Stomach smooth muscle (tissue), 2 donors: ENCODE measurements around the gene PXYLP1.

Source experiments
- H3K27ac ChIP-seq: one replicate; pipeline ENCODE4 v1.7.0; 2013; ENCODE audit warnings: mild to moderate bottlenecking, low read length, inconsistent platforms
- H3K27me3 ChIP-seq, 2 donors: one replicate each; pipeline ENCODE4 v1.7.0; 2013; ENCODE audit warnings: low read length in 2 of 2; ENCODE audit not compliant: insufficient read depth in 2 of 2, control insufficient read depth in 1 of 2
- H3K36me3 ChIP-seq, 2 donors: one replicate each; pipeline ENCODE4 v1.7.0; 2013; ENCODE audit warnings: low read length in 2 of 2; ENCODE audit not compliant: control insufficient read depth in 2 of 2, insufficient read depth in 2 of 2
- H3K4me1 ChIP-seq: one replicate; pipeline ENCODE4 v1.7.0; 2013; ENCODE audit warnings: low read length; ENCODE audit not compliant: control insufficient read depth, insufficient read depth
- H3K4me3 ChIP-seq, 2 donors: one replicate each; pipeline ENCODE4 v1.7.0; 2013; ENCODE audit warnings: low read length in 2 of 2
- H3K9ac ChIP-seq, 2 donors: one replicate each; pipeline ENCODE4 v1.7.0; 2013; ENCODE audit warnings: low read length in 2 of 2, mild to moderate bottlenecking in 1 of 2
- H3K9me3 ChIP-seq, 2 donors: one replicate each; pipeline ENCODE4 v1.7.0; 2013; ENCODE audit warnings: low read length in 2 of 2; ENCODE audit not compliant: control insufficient read depth in 2 of 2
- donor health status: healthy.
- donor health status: Pancreatic carcinoma.

PXYLP1 gene

GRCh38 chr3:141240286-141240685, 8.7 kb downstream of the PXYLP1 start:
- no peak overlapping the region for H3K9ac ChIP-seq
- peaks cover 0 to 4% of the 10 kb centered on the region in 2 donors for H3K36me3 ChIP-seq
- H3K4me3 ChIP-seq = no peak overlapping the region
- H3K27me3 ChIP-seq = no peaks in the 10 kb centered on the region
- H3K9me3 ChIP-seq = no peaks in the 10 kb centered on the region
- no peak overlapping the region for H3K27ac ChIP-seq
- peaks cover 30% of the 10 kb centered on the region for H3K4me1 ChIP-seq

GRCh38 chr3:141240687-141241615, 9.3 kb downstream of the PXYLP1 start:
- peaks cover 30% of the 10 kb centered on the region for H3K4me1 ChIP-seq
- peak overlapping the region; percentile 31 for H3K27ac ChIP-seq
- H3K9me3 ChIP-seq = no peaks in the 10 kb centered on the region
- H3K9ac ChIP-seq = no peak overlapping the region
- no peaks in the 10 kb centered on the region for H3K36me3 ChIP-seq
- H3K4me3 ChIP-seq = peak overlapping the region in 1 of 2 donors; percentile 15
- no peaks in the 10 kb centered on the region for H3K27me3 ChIP-seq

GRCh38 chr3:141241616-141242376, 10.2 kb downstream of the PXYLP1 start:
- H3K27ac ChIP-seq = peak overlapping the region; percentile 31
- no peaks in the 10 kb centered on the region for H3K36me3 ChIP-seq
- H3K9me3 ChIP-seq = no peaks in the 10 kb centered on the region
- no peaks in the 10 kb centered on the region for H3K27me3 ChIP-seq
- no peak overlapping the region for H3K9ac ChIP-seq
- peaks cover 30% of the 10 kb centered on the region for H3K4me1 ChIP-seq
- peak overlapping the region in 1 of 2 donors; percentile 15 for H3K4me3 ChIP-seq

GRCh38 chr3:141242377-141243092, 10.9 kb downstream of the PXYLP1 start:
- H3K4me3 ChIP-seq = no peak overlapping the region
- H3K27ac ChIP-seq = peak overlapping the region; percentile 31
- H3K4me1 ChIP-seq = peaks cover 30% of the 10 kb centered on the region
- no peak overlapping the region for H3K9ac ChIP-seq
- no peaks in the 10 kb centered on the region for H3K9me3 ChIP-seq
- no peaks in the 10 kb centered on the region for H3K27me3 ChIP-seq
- H3K36me3 ChIP-seq = no peaks in the 10 kb centered on the region

GRCh38 chr3:141243271-141243707, 11.7 kb downstream of the PXYLP1 start:
- no peak overlapping the region for H3K4me3 ChIP-seq
- H3K9me3 ChIP-seq = no peaks in the 10 kb centered on the region
- no peak overlapping the region for H3K9ac ChIP-seq
- no peaks in the 10 kb centered on the region for H3K36me3 ChIP-seq
- no peaks in the 10 kb centered on the region for H3K27me3 ChIP-seq
- H3K27ac ChIP-seq = no peak overlapping the region
- H3K4me1 ChIP-seq = peaks cover 23% of the 10 kb centered on the region

GRCh38 chr3:141246224-141246957, 14.8 kb downstream of the PXYLP1 start:
- H3K4me3 ChIP-seq = no peak overlapping the region
- H3K36me3 ChIP-seq = no peaks in the 10 kb centered on the region
- H3K4me1 ChIP-seq = peaks cover 17% of the 10 kb centered on the region
- no peaks in the 10 kb centered on the region for H3K27me3 ChIP-seq
- no peak overlapping the region for H3K27ac ChIP-seq
- H3K9ac ChIP-seq = no peak overlapping the region
- no peaks in the 10 kb centered on the region for H3K9me3 ChIP-seq

- H3K9me3 ChIP-seq = no peaks in the 10 kb centered on the region
- H3K9ac ChIP-seq = no peak overlapping the region
- H3K27me3 ChIP-seq = no peaks in the 10 kb centered on the region
- no peaks in the 10 kb centered on the region for H3K36me3 ChIP-seq
- no peak overlapping the region for H3K27ac ChIP-seq
- H3K4me3 ChIP-seq = no peak overlapping the region
- H3K4me1 ChIP-seq = peaks cover 11% of the 10 kb centered on the region
Measured at GRCh38 chr3:141246958-141247301, 15.3 kb downstream of the PXYLP1 start.

DNA sequence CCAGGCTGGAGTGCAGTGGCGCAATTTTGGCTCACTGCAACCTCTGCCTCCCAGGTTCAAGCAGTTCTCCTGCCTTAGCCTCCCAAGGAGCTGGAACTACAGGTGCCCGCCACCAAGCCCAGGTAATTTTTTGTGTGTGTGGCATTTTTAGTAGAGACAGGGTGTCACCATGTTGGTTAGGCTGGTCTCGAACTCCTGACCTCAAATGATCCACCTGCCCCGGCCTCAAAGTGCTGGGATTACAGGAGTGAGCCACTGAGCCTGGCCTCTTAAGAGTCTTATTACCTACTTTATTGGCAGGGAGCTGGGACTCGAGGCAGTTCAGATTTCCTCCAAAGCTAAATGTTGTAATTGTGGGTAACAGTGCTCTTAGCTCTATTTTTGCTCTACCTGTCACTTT, 16.4 kb downstream of the PXYLP1 start:
- H3K27ac ChIP-seq = no peak overlapping the region
- no peaks in the 10 kb centered on the region for H3K9me3 ChIP-seq
- H3K4me3 ChIP-seq = no peak overlapping the region
- H3K9ac ChIP-seq = no peak overlapping the region
- peaks cover 6% of the 10 kb centered on the region for H3K4me1 ChIP-seq
- no peaks in the 10 kb centered on the region for H3K36me3 ChIP-seq
- H3K27me3 ChIP-seq = no peaks in the 10 kb centered on the region

DNA sequence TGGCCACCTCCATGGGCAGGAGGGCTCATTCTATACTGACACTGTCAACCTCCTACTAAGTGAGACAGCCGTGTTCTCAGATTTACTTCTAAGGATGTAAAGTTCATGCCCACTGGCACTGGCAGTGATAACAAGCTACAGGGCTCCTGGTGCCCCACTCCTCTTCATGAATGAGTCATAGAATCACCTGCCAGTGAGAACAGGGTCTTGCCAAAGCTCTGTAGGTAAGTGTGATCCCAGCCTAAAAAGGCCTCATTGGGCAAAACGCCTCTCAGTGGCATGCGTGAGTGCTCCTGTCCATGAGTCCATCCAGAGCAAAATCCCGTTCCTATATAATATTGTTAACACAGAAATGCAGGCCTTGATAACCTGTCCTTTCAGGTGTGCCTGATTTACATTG, 17.4 kb downstream of the PXYLP1 start:
- H3K4me1 ChIP-seq = peaks cover 3% of the 10 kb centered on the region
- H3K9me3 ChIP-seq = no peaks in the 10 kb centered on the region
- H3K4me3 ChIP-seq = no peak overlapping the region
- H3K9ac ChIP-seq = no peak overlapping the region
- no peaks in the 10 kb centered on the region for H3K27me3 ChIP-seq
- no peak overlapping the region for H3K27ac ChIP-seq
- H3K36me3 ChIP-seq = no peaks in the 10 kb centered on the region

- H3K4me3 ChIP-seq = no peak overlapping the region
- no peaks in the 10 kb centered on the region for H3K36me3 ChIP-seq
Measured at GRCh38 chr3:141250342-141250741, 18.7 kb downstream of the PXYLP1 start.

More at GRCh38 chr3:141250342-141250741, 18.7 kb downstream of the PXYLP1 start:
- no peaks in the 10 kb centered on the region for H3K9me3 ChIP-seq
- H3K9ac ChIP-seq = no peak overlapping the region
- H3K4me1 ChIP-seq = peaks cover 3% of the 10 kb centered on the region
- H3K27me3 ChIP-seq = no peaks in the 10 kb centered on the region
- no peak overlapping the region for H3K27ac ChIP-seq
